HuH-7.5 (cell line): ENCODE results near the gene MAF.

Source experiments
- DNase-seq: peaks from one replicate; pipeline ENCODE4 v3.0.0; 2011; ENCODE audit warnings: low spot score

MAF gene

GRCh38 chr16:79589601-79590102 is 10.9 kb downstream of the MAF start:
- no peak for DNase-seq

GRCh38 chr16:79587897-79588296 is 12.6 kb downstream of the MAF start:
- DNase-seq = no peak

- no peak for DNase-seq
These were observed 13.2 kb downstream of the MAF start for GRCh38 chr16:79587296-79587695.

- DNase-seq = no peak
These were observed 17.7 kb downstream of the MAF start for GRCh38 chr16:79582789-79583188.

GRCh38 chr16:79580453-79581191 is 19.9 kb downstream of the MAF start:
- no peak for DNase-seq

- no peak for DNase-seq
These were observed 23.9 kb downstream of the MAF start for GRCh38 chr16:79576602-79577001.

- DNase-seq = no peak
These were observed 26.7 kb downstream of the MAF start for GRCh38 chr16:79573884-79574283.

GRCh38 chr16:79573071-79573470 is 27.5 kb downstream of the MAF start:
- DNase-seq = no peak

- no peak for DNase-seq
These were observed 28.5 kb downstream of the MAF start for GRCh38 chr16:79571903-79572535.

GRCh38 chr16:79571065-79571902 is 29.3 kb downstream of the MAF start:
- no peak for DNase-seq

GRCh38 chr16:79564671-79565107 is 35.8 kb downstream of the MAF start:
- DNase-seq = peak; percentile 46

- DNase-seq = no peak
These were observed 36.6 kb downstream of the MAF start for GRCh38 chr16:79563921-79564320.

GRCh38 chr16:79562166-79562823 is 38.2 kb downstream of the MAF start:
- no peak for DNase-seq

- DNase-seq = no peak
These were observed 38.8 kb downstream of the MAF start for GRCh38 chr16:79561729-79562128.

GRCh38 chr16:79560923-79561322 is 39.6 kb downstream of the MAF start:
- no peak for DNase-seq

- no peak for DNase-seq
These were observed 40.2 kb downstream of the MAF start for GRCh38 chr16:79560318-79560717.

GRCh38 chr16:79559532-79559931 is 41.0 kb downstream of the MAF start:
- DNase-seq = no peak

- no peak for DNase-seq
These were observed 43.1 kb downstream of the MAF start for GRCh38 chr16:79557421-79557820.

GRCh38 chr16:79554912-79555311 is 45.6 kb downstream of the MAF start:
- DNase-seq = no peak

GRCh38 chr16:79550373-79550772 is 50.2 kb downstream of the MAF start:
- DNase-seq = no peak

- no peak for DNase-seq
These were observed 53.5 kb downstream of the MAF start for GRCh38 chr16:79547085-79547484.
